HL-60/S4 (cell line): ENCODE results near the gene ARHGAP27.
"Not testable (repeated sequence)": the region's sequence is repeated elsewhere in the genome, so short reads cannot be mapped to it uniquely, and the experiment has no call there.

ENCODE experiments used
- in situ Hi-C: fragments of 300-500 bp; cut with MboI; formaldehyde crosslinking; loops from 2 replicates; pipeline ENCODE4 v1.14.3; 2022; ENCODE audit warnings: low sequenced_read_pairs

ARHGAP27 gene

GRCh38 chr17:45447650-45448049, 15.0 kb upstream of the ARHGAP27 start:
- in situ Hi-C loops = not testable (repeated sequence)

DNA sequence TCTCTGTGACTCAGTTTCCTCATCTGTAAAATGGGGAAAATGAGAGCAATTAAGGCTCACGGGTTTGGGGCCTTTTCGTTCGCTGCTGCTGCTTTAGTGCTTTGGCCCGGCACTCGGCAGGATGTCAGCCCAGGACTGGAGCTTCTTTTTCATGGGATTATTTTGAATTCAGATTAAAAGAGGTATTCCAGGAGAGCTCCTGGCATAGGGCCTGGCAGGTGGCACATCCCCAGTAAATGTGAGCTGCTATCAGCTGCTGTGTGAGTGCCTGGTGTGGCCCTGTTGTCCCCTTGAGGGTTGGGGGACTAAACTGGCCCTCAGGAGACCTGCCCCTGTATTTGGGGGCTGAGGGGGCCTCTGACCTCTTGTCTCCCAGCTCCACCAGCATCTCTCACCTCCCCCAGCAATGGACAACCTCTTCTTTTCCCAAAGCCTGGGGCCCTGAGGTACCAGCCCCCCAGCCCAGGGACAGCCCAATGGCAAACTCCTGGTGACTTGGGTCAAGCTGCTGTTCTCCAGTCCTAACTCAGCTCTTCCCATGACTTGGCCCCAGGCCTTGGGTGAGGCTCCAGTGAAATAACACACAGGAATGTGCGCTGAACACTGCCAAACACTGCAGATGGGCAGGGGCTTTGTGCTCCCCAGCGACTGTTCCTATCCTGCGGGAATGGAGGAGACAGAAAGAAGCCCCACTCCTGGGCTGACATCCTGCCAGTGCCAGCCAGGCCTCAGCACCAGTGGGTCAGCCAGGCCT, 14.4 kb upstream of the ARHGAP27 start:
- in situ Hi-C loops = not testable (repeated sequence)

- in situ Hi-C loops = not testable (repeated sequence)
These were observed 13.5 kb upstream of the ARHGAP27 start for GRCh38 chr17:45445901-45446743.

DNA sequence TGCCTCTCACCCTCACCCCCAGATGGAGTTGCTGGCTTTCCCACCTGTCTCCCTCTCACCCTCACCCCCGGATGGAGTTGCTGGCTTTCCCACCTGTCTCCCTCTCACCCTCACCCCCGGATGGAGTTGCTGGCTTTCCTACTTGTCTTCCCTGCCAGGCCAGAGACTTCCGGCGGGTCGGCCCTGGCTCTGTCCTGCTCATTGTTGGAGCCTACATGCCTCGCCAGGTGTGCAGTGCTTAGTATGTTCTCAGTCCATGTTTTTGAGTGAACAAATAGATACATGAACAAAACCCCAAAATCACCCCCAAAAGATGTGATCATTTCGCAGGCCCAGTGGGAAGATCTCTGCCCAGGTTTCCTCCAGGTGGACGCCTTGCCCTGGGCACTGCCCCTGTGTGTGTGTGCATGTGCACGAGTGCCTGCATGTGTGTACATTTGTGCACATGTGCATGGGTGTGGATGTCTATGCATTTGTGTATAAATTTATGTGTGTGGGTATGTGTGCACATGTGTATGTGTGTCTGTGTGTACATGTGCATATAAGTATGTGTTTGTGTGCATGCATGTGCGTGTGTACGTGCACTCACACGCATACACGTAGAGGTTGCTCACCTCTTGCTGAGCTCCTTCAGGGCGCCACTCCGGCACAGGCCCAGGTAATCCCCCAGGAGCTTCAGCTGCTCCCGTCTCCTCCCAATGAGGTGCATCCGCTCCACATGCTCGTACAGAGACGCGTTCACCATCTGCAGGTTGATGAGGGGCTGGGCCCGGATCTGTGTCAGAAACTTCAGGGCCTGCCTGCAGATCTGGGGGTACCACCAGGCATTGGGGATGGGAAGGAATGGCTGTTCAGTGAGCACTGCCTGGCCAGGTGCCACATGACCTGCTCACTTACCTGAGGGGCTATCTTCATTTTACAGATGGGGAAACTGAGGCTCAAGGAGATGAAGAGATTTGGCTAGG, 12.5 kb upstream of the ARHGAP27 start:
- in situ Hi-C loops = not testable (repeated sequence)

- in situ Hi-C loops = not testable (repeated sequence)
These were observed 11.6 kb upstream of the ARHGAP27 start for GRCh38 chr17:45444301-45444700.

DNA sequence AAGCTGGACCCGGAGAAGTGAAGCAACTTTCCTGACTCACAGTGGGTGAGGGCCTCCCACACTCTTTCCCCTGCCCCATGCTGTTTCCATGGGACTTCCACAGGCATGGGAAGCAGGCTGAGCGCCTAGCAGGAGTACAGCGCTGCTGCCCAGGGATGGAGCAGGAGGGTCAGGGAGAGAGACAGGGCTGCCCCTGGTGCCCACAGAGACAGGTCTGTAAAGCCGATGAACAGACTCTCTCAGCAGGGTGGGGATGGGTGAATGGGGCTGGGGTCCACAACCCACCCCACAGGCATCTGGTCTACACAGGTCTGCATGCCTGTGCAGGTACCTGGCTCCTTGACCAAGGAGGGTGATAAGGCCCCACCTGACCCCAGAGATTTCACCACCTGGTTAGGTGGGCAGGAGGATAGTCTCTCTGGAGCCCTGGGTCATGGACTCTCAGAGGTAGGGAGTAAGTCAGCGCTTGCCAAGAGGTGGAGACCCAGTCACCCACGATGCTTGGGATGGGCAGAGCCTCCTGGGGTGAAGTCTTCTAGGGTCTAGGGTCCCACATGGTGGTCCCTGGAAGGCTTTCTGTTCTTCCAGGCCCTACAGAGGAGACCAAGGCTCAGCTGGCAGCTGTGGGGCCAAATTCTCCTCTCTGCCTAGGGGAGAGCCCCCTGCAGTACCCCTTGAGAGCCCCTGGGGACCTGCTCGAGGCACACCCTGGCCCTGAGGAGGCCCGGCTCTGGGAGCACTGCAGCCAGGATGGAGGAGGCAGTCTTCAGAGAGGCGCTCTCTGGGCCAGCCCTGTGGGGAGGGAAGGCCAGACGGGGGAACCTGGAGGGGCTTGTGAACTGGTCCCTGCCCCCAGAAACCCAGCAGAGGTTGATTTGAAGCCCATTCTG, 10.9 kb upstream of the ARHGAP27 start:
- in situ Hi-C loops = not testable (repeated sequence)

GRCh38 chr17:45441526-45442310, 9.0 kb upstream of the ARHGAP27 start:
- in situ Hi-C loops = no loop called here

- in situ Hi-C loops = not testable (repeated sequence)
These were observed 8.3 kb upstream of the ARHGAP27 start for GRCh38 chr17:45440839-45441515.

- in situ Hi-C loops = no loop called here
These were observed 7.6 kb upstream of the ARHGAP27 start for GRCh38 chr17:45440161-45440778.

GRCh38 chr17:45438931-45439610, 6.4 kb upstream of the ARHGAP27 start:
- in situ Hi-C loops = no loop called here

GRCh38 chr17:45437465-45438283, 5.0 kb upstream of the ARHGAP27 start:
- in situ Hi-C loops = no loop called here

DNA sequence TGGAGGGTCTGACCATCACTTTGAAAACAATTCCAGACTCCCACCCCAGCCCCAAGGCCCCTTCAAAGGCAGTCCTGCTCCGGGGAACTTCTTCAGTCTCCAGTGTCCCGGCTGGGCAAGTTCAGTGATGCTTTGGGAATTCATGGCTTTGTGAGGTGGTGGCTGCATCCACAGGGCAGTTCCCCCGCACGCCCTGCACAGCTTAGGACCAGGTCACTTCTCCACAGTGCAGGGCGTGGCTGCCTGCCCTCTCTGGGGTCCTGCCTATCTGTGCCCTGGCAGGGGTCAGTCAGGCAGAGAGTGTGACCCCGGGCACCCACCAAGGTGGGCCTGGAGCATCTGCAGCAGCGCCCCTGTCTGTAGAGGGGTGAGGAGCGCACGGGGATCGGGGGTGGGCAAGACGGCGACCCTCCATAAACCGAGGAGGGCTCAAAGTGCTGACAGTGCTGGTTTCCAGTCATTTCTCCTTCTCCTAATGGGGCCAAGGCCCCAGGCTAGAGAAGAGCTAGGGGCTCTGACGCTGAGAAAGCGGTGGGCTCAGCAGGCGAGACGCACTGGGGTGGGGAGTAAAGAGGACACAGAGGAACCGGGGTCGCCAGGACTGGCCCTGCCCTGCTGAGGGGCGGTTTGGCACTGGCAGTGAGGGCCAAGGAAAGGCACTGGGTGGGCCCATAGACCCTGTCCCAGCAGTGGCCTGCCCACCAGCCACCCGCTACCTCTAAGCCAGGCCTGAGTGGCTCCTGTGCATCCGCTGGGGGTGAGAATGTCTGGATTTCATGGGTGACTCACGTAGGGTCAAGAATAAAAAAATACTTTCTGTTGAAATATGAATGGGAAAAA, 4.2 kb upstream of the ARHGAP27 start:
- in situ Hi-C loops = no loop called here

DNA sequence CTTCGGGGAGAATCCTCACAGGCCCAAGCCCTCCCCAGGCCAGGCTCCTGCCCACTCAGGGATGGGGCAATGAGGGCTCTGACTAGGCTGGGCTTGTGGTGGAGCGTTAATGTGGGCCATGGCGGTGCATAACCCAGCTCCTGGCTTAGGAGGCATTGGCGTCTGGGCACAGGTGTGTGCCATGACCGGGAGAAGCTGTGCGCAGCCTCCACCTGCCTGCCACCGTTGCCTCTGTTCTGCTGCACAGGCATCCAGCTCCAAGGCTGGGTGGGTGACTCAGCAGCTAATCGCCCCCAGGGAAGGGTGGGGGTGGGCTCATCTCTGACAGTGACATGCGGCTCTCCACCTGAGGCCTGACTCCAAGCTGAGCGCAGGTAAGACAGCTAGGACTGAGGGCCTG, 3.5 kb upstream of the ARHGAP27 start:
- in situ Hi-C loops = no loop called here

DNA sequence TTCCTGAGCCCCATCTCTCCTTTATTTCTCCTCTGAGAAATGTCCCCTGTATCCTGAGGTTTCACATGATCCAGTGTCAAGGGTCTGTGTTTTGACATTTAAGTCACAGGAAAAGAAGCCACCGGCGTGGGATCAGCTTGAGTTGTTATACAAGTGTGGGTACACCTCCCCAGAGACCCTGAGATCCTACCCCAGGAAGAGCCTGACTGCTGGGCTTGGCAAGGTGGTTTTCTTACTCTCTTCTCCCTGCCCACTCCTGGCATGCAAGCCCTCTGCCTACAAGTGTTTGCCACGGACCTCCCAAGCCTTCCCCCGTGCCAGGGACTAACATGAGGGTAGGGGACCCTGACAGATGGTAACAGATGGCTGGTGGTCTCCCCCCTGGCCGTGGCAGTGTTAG, 2.8 kb upstream of the ARHGAP27 start:
- in situ Hi-C loops = no loop called here

DNA sequence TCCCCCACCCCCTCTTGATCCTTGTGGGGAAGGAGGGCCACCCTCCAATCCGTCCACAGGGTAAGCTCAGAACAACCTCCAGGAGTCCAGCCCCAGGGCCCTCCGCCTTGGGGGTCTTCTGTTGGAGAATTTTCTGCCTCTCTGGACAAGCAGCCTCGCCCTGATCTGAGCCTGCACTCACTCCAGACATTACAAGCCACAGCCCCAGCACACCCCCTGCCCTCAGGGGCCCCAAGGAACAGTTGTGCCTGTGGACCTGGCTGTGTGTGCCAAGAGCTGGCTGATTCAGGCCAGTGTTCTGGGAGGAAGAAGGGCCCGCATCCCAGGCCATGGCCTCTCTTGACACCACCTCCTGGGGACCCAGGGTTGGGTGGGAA, 477 bp upstream of the ARHGAP27 start:
- in situ Hi-C loops = no loop called here
